ENCODE results near the gene OSBPL5.

Gene OSBPL5

GRCh38 chr11:3134218-3134621, 30.9 kb downstream of the OSBPL5 start:
- no peak overlapping the region for H2AFZ ChIP-seq (ENCODE audit: low read length)
- no peaks in the 10 kb centered on the region for H3K27me3 ChIP-seq (ENCODE audit: insufficient read depth, low read length, poor library complexity, severe bottlenecking)
- H3K36me3 ChIP-seq (ENCODE audit: insufficient read depth, low read length): no peaks in the 10 kb centered on the region; the same call in 1 of the 2 replicates
- no peak overlapping the region for H3K4me2 ChIP-seq (ENCODE audit: low read depth, low read length, poor library complexity, severe bottlenecking)
- TF ChIP-seq, protein P1, sequence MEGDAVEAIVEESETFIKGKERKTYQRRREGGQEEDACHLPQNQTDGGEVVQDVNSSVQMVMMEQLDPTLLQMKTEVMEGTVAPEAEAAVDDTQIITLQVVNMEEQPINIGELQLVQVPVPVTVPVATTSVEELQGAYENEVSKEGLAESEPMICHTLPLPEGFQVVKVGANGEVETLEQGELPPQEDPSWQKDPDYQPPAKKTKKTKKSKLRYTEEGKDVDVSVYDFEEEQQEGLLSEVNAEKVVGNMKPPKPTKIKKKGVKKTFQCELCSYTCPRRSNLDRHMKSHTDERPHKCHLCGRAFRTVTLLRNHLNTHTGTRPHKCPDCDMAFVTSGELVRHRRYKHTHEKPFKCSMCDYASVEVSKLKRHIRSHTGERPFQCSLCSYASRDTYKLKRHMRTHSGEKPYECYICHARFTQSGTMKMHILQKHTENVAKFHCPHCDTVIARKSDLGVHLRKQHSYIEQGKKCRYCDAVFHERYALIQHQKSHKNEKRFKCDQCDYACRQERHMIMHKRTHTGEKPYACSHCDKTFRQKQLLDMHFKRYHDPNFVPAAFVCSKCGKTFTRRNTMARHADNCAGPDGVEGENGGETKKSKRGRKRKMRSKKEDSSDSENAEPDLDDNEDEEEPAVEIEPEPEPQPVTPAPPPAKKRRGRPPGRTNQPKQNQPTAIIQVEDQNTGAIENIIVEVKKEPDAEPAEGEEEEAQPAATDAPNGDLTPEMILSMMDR (conservative IDR thresholded peaks at IDR 0.05; ENCODE audit: low read length): no peak
- TF ChIP-seq EZH2phosphoT487 (IDR thresholded peaks at IDR 0.05; ENCODE audit: borderline replicate concordance): no peak
- H3F3A ChIP-seq (ENCODE audit: low read depth): no peaks in the 10 kb centered on the region; the same call in 1 of the 2 replicates
- peak overlapping the region; percentile 71 for H3K9ac ChIP-seq (ENCODE audit: low read depth, low read length, poor library complexity, severe bottlenecking)
- no peaks in the 10 kb centered on the region for H3K9me3 ChIP-seq (ENCODE audit: insufficient read depth, low read depth, low read length)
- H3K9me2 ChIP-seq (replicated peaks; ENCODE audit: low read depth, low read length): no peaks in the 10 kb centered on the region
- no peak overlapping the region for H3K4me3 ChIP-seq (ENCODE audit: low read length, poor library complexity, severe bottlenecking)
- H3K4me1 ChIP-seq (ENCODE audit: insufficient read depth, low read length, poor library complexity, severe bottlenecking): peaks cover 59% of the 10 kb centered on the region
- H4K20me1 ChIP-seq (ENCODE audit: insufficient read depth, low read length, poor library complexity, severe bottlenecking): no peaks in the 10 kb centered on the region
- peaks cover 44% of the 10 kb centered on the region for H3K79me2 ChIP-seq (ENCODE audit: insufficient read depth, low read length)

GRCh38 chr11:3133261-3134217, 31.6 kb downstream of the OSBPL5 start:
- Histone ChIP-seq H3K4me1 (ENCODE audit: insufficient read depth, low read length, poor library complexity, severe bottlenecking) (peaks cover 52% of the 10 kb centered on the region), H2AFZ (ENCODE audit: low read length) (no peak overlapping the region), H3K27me3 (ENCODE audit: insufficient read depth, low read length, poor library complexity, severe bottlenecking) (no peaks in the 10 kb centered on the region), H3K4me3 (ENCODE audit: low read length, poor library complexity, severe bottlenecking) (no peak overlapping the region), H3K36me3 (ENCODE audit: insufficient read depth, low read length) (no peaks in the 10 kb centered on the region; the same call in 1 of the 2 replicates), H3K9ac (ENCODE audit: low read depth, low read length, poor library complexity, severe bottlenecking) (peak overlapping the region; percentile 71), H3K9me3 (ENCODE audit: insufficient read depth, low read depth, low read length) (no peaks in the 10 kb centered on the region), H3K4me2 (ENCODE audit: low read depth, low read length, poor library complexity, severe bottlenecking) (no peak overlapping the region), H3F3A (ENCODE audit: low read depth) (no peaks in the 10 kb centered on the region; the same call in 1 of the 2 replicates), H4K20me1 (ENCODE audit: insufficient read depth, low read length, poor library complexity, severe bottlenecking) (no peaks in the 10 kb centered on the region), H3K79me2 (ENCODE audit: insufficient read depth, low read length) (peaks cover 37% of the 10 kb centered on the region), H3K9me2 (replicated peaks; ENCODE audit: low read depth, low read length) (no peaks in the 10 kb centered on the region)
- TF ChIP-seq, protein P1 (conservative IDR thresholded peaks at IDR 0.05; ENCODE audit: low read length): no peak
- TF ChIP-seq EZH2phosphoT487 (IDR thresholded peaks at IDR 0.05; ENCODE audit: borderline replicate concordance): no peak

DNA sequence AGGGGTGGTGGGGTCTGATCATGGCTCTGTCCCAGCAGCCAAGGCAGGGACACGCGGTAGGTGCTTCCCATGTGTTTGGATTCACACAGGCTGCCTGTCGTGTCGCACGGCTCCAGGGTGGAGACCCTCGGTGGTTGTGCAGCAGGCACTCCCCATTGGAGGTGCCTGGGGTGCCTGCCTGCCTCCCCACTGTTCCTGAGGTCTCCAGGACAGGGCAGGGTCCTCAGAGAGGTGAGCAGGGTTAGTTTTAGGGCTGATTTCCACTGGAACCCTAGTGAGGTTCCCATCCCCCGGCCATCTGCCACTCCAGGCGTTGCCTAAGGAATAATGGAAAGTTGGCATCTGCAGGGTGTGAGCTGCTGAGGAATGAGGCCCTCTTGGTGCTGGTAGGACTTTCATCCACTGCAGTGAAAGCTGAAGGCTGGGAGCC, 32.3 kb downstream of the OSBPL5 start:
- no peaks in the 10 kb centered on the region for H3K27me3 ChIP-seq (ENCODE audit: insufficient read depth, low read length, poor library complexity, severe bottlenecking)
- TF ChIP-seq, protein P1 (conservative IDR thresholded peaks at IDR 0.05; ENCODE audit: low read length): no peak
- TF ChIP-seq EZH2phosphoT487 (IDR thresholded peaks at IDR 0.05; ENCODE audit: borderline replicate concordance): no peak
- H3F3A ChIP-seq (ENCODE audit: low read depth): no peaks in the 10 kb centered on the region; the same call in 1 of the 2 replicates
- no peak overlapping the region for H2AFZ ChIP-seq (ENCODE audit: low read length)
- peaks cover 45% of the 10 kb centered on the region for H3K4me1 ChIP-seq (ENCODE audit: insufficient read depth, low read length, poor library complexity, severe bottlenecking)
- no peaks in the 10 kb centered on the region; the same call in 1 of the 2 replicates for H3K36me3 ChIP-seq (ENCODE audit: insufficient read depth, low read length)
- no peaks in the 10 kb centered on the region for H3K9me3 ChIP-seq (ENCODE audit: insufficient read depth, low read depth, low read length)
- no peak overlapping the region for H3K4me3 ChIP-seq (ENCODE audit: low read length, poor library complexity, severe bottlenecking)
- peaks cover 35% of the 10 kb centered on the region for H3K79me2 ChIP-seq (ENCODE audit: insufficient read depth, low read length)
- H3K9ac ChIP-seq (ENCODE audit: low read depth, low read length, poor library complexity, severe bottlenecking): no peak overlapping the region
- H3K9me2 ChIP-seq (replicated peaks; ENCODE audit: low read depth, low read length): no peaks in the 10 kb centered on the region
- H4K20me1 ChIP-seq (ENCODE audit: insufficient read depth, low read length, poor library complexity, severe bottlenecking): no peaks in the 10 kb centered on the region
- H3K4me2 ChIP-seq (ENCODE audit: low read depth, low read length, poor library complexity, severe bottlenecking): no peak overlapping the region

Measured in Loucy (cell line).